KBM-7 (cell line): ENCODE measurements around the gene MMP14.
"Not testable (repeated sequence)": the region's sequence is repeated elsewhere in the genome, so short reads cannot be mapped to it uniquely, and the experiment has no call there.

Experiments
- DNase-seq: peaks from one replicate; pipeline ENCODE4 v3.0.0-alpha.2; 2015
- in situ Hi-C: fragments of 300-500 bp; cut with MboI; formaldehyde crosslinking; loops from 2 replicates; pipeline ENCODE4 v1.14.3; 2020; ENCODE audit warnings: low sequenced_read_pairs, low pct_unique_long_range_greater_than_20kb, mixed read lengths

Gene MMP14

DNA sequence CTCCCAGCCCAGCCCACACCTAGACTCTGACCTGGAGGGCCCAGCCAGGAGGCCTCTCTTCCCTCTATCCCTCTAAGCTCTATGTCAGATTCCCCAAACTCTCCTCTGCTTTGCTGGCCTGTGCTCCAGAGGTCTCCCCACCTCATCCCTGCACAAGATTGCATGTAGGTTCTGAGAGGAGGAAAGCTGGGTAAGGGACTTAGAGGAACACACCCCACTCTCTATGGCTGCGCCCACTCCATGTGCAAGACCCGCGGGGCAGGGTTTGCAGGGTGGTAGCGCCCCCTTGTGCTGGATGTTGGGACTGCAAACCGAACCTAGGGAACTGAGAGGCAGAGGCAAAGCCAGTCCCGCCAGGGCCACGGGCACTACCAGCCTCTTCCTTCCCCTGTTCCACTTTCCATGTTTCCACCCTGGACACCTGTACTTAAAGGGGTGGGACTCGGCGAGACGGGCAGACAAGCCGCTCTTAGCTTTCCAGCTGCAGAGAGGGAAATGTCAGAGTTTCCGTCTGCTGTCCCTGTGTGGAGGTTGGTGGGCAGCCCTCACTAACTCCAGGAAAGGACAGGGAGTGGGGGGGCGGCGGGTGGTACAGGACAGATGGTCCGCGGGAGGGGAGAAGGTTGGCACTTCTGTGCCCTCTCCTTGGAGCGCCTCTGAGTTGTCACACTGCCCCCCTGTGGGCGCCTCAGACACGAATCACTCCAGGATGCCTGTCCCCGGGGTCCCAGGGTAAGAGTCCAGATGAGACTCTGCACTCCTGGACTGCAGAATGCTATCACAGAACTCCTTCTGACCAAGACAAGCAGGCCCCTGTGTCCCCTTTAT is 16.8 kb downstream of the MMP14 start:
- DNase-seq, result peak; percentile 93
- in situ Hi-C loops, result no loop called here

DNA sequence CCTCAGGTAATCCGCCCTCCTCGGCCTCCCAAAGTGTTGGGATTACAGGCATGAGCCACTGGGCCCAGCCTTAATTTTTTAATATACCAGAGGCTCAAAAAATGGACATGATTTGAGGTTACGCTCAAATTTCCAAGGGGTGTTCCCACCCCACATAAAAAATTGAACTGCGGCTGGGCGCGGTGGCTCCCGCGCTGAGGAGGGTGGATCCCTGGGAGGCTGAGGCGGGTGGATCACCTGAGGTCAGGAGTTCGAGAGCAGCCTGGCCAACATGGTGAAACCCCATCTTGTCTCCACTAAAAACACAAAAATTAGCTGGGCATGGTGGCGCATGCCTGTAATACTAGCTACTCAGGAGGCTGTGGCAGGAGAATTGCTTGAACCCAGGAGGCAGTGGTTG is 17.9 kb downstream of the MMP14 start:
- DNase-seq, in situ Hi-C loops: not testable (repeated sequence)

DNA sequence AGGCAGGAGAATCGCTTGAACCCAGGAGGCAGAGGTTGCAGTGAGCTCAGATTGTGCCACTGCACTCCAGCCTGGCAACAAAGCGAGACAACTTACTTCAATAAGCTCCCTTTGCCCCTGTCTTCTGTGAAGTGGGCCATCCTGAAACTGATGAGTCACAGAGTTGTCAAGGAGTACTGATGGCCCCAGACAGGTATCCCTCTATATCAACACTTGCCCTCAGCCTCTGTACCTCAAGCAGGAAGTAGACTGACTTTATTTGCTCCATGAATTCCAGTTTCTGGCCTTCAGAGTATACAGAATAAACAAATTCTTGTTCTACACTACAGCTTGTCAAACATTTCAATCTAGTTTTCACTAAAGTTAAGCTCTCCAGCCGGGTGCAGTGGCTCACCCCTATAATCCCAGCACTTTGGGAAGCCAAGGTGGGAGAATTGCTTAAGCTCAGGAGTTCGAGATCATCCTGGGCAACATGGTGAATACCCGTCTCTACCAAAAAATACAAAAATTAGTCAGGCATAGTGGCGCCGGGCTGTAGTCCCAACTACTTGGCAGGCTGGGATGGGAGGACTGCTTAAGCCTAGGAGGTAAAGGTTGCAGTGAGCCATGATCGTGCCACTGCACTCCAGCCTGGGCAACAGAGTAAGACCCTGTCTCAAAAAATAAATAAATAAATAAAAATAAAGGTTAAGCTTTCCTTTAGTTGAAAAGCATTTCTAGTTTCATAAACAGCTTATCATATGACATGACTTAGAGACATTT is 18.8 kb downstream of the MMP14 start:
- in situ Hi-C loops, result no loop called here
- DNase-seq, result no peak

DNA sequence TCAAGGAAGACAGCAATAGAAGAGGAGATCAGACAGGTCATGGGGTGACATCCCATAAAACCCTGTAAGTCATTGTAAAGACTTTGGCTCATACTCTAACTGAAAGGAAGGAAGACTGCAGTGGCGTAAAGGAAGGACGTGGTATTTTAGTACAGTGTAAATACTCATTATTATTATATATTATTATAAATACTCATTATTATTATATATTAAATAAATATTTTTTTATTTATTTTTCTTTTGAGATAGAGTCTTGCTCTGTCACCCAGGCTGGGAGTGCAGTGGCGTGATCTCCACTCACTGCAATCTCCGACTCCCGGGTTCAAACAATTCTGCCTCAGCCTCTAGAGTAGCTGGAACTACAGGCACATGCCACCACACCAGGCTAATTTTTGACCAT is 20.0 kb downstream of the MMP14 start:
- in situ Hi-C loops, result no loop called here

DNA sequence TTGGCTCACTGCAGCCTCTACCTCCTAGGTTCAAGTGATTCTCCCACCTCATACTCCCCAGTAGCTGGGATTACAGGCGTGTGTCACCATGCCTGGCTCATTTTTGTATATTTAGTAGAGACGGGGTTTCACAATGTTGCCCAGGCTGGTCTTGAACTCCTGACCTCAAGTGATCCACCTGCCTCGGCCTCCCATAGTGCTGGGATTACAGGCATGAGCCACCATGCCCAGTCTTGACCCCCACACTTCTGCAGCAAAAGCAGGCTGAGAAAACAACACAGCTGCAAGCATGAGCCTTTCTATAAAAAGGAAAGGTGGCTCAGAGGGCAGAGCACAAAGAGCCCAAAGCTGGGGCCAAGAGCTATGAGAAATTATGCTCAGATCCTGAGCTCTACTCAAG is 24.0 kb downstream of the MMP14 start:
- in situ Hi-C loops, DNase-seq: not testable (repeated sequence)

More for the DNA sequence above, 20.0 kb downstream of the MMP14 start:
- DNase-seq, result no peak

DNA sequence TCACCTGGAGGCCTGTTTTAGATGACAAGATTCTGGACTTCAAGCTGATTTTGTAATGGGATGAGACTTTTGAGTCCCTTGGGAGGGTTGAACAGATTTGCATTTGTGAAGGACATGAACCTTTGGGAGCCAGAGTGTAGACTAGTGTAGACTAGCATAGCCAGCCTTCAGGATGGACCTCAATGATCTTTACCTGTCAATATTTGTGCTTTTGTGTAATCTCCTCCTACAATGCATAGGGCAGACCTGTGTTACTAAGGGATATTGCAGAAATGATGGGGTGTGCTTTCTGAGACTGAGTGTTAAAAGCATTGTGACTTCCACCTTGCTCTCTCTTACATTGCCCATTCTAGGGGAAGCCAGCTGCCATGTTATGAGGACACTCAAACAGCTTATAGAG is 25.3 kb downstream of the MMP14 start:
- no peak for DNase-seq
- in situ Hi-C loops, result no loop called here

DNA sequence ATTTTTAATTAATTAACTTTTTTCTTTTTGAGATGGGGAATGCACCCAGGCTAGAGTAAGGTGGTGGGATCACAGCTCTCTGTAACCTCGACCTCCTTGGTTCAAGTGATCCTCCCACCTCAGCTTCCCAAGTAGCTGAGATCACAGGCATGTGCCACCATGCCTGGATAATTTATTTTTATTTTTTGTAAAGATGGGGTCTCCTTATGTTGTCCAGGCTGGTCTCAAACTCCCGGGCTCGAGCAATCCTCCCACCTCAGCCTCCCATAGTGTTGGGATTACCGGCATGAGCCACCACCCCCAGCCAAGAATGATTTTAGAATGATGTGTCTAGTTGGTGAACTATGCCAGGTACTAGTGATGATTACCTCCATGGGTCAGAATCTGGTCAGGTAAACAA is 28.6 kb downstream of the MMP14 start:
- in situ Hi-C loops, result no loop called here
- no peak for DNase-seq

DNA sequence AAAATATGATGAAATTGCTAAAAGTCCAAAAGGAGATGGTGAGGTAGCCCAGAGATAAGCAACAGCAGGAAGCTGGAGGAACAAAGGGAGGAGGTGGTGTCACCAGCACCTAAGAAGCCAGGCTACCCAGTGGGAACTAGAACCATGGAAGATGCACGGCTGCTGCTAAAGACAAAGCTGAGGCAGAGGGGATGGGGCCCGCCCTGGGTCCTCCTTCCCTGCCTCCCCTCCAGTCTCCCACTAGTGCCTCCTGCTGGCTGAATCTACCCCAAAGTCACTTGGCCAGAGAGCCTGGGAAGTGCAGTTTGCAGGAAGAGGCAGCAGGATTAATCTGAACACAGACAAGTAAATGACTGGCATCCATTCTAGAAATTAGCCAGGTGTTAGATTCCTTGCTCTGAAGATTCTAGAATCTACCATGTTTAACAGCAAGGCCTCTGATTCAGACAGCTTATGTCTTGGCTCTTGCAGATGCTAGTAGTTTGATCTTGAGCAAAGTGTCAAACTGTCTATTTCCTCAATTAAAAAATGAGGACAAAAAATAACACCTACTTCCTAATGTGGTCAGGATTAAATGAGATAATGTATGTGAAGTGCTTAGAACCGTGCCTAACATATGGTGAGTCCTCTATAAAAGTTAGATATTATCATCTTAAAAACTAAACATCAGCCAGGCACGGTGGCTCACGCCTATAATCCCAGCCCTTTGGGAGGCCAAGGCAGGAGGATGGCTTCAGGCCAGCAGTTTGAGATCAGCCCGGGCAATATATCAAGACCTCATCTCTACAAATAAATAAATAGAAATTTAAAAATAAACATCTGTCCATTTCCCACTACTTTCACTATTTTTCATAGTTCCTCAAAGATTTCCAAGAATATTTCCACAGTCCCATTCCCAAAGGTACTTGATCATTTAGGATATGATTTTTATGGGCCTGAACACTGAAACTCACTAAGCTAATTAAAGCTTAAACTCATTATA is 29.3 kb downstream of the MMP14 start:
- in situ Hi-C loops, result no loop called here
- peak; percentile 55 for DNase-seq

DNA sequence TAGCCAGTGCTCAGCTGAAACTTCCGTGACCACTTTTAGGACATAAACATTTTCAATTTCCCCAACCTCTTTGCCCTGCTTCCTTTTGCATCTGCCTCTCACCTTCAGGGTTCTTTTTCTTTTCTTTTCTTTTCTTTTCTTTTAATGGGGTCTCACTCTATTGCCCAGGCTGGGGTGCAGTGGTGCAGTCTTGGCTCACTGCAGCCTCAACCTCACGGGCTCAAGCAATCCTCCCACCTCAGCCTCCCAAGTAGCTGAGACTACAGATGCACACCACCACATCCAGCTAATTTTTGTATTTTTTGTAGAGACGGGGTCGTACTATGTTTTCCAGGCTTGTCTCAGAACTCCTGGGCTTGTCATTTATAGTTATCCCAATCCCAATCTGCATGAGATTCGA is 30.5 kb downstream of the MMP14 start:
- in situ Hi-C loops, result no loop called here
- no peak for DNase-seq

DNA sequence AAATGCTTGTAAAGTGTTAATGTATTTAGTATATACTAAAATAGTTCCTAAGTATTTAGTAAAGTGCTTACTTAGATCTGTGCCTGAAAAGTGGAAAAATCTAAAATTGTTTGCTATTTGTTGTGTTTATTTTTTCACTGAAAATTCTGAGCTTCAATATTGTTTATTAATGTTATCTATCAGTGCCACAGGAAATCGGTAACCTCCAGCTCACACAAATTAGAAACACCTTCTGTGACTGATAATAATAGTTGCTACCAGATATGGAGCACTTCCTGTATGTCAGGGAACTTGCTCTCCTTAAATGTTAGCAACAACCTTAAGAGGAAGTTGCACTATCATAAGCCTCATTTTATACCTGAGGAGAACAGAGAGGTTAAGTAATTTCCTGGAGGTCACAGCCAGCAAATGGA is 34.4 kb downstream of the MMP14 start:
- in situ Hi-C loops, result no loop called here
- peak; percentile 70 for DNase-seq

DNA sequence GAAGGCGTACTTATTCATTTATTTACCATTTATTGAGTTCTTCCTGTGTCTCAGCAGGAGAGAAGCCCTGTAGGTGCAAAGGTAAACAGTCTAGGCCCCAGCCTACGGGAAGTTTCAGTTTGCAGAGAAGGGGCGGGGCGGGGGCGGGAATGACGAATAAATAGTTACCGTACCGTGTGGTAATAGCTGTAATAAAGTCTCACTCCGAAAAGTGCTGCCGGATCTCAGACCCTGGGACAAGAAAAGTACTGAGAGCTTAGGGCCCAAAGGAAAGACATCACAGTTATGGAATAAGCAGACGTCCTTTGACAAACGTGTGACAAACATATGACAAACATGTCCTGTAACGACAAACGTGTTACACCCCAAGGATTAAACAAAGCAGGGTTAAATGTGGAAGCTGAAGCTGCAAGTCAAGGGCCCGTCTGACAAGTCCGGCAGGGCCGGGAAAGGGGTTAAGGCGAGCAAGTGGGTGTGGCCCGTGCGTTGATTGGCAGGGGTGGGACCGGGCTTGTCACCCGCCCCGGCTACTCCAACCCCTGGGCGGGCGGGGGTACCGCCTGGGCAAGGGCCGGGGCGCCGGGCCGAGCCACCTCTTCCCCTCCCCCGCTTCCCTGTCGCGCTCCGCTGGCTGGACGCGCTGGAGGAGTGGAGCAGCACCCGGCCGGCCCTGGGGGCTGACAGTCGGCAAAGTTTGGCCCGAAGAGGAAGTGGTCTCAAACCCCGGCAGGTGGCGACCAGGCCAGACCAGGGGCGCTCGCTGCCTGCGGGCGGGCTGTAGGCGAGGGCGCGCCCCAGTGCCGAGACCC is 35.0 kb downstream of the MMP14 start, which contains the start of gene LRP10:
Gene LRP10, plus strand, starts transcription at position 517 of the 809 bp plus-strand sequence. CDS start 564 bp downstream, outside the sequence.
- DNase-seq, result peak; percentile 94
- in situ Hi-C loops, result no loop called here

DNA sequence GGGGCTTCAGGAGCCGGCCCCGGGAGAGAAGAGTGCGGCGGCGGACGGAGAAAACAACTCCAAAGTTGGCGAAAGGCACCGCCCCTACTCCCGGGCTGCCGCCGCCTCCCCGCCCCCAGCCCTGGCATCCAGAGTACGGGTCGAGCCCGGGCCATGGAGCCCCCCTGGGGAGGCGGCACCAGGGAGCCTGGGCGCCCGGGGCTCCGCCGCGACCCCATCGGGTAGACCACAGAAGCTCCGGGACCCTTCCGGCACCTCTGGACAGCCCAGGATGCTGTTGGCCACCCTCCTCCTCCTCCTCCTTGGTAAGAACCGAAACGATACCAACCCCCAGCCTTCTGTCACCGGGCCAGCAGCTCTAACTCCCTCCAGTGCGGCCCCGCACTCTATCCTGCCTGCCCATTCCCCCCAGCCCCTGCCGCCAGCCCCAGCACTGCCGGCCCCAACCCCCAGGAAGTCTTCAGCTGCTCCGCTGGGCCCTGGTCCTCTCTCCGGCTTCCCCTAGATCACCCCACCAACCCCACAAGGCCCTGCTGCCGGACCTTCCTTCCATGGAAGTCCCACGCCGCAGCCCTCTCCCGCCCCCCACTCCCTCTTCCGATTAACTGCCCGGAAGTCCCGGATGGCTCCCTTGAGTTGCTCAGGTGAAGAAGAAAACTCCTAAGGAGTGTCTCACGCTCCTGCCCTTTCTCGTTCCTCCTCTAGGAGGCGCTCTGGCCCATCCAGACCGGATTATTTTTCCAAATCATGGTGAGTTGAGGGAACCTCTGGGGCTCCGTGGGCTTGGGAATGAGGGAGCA is 35.8 kb downstream of the MMP14 start:
- in situ Hi-C loops, result no loop called here
- peak; percentile 83 for DNase-seq

DNA sequence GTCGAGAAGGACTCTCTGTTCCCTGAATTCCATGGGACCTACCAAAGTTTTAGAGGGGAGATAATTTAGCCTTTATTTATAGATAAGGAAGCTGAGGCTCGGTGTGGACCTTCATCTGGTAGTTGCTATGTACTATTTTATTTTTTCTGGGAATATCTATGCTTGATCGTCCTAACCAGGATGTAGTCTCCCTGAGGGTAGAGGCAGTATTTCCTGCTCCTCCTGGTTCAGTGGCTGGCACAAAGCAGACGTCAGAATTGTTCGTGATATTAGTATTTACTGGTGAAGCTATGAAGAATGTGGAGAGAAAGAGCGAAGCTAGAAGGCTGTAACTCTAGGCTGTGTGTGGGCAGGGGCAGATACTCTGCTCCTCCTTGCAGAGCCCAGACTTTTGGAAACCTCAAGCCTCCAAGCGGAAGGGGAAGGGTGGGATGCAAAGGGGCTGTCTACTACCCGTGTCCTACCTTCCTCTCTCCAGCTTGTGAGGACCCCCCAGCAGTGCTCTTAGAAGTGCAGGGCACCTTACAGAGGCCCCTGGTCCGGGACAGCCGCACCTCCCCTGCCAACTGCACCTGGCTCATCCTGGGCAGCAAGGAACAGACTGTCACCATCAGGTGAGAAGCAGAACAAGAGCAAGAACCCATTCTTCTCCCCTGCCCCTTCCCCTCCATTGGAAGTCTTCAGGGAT is 36.6 kb downstream of the MMP14 start:
- in situ Hi-C loops, result no loop called here
- DNase-seq, result no peak

DNA sequence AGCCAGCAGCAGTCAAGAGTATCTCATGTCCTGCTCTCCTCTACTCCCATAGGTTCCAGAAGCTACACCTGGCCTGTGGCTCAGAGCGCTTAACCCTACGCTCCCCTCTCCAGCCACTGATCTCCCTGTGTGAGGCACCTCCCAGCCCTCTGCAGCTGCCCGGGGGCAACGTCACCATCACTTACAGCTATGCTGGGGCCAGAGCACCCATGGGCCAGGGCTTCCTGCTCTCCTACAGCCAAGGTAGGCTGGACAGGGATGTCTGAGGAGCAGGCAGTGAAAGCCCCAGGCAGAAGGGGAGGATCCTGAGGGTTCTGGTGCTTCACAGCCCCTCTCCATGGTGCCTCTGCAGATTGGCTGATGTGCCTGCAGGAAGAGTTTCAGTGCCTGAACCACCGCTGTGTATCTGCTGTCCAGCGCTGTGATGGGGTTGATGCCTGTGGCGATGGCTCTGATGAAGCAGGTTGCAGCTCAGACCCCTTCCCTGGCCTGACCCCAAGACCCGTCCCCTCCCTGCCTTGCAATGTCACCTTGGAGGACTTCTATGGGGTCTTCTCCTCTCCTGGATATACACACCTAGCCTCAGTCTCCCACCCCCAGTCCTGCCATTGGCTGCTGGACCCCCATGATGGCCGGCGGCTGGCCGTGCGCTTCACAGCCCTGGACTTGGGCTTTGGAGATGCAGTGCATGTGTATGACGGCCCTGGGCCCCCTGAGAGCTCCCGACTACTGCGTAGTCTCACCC is 38.8 kb downstream of the MMP14 start:
- in situ Hi-C loops, result no loop called here
- DNase-seq, result no peak

DNA sequence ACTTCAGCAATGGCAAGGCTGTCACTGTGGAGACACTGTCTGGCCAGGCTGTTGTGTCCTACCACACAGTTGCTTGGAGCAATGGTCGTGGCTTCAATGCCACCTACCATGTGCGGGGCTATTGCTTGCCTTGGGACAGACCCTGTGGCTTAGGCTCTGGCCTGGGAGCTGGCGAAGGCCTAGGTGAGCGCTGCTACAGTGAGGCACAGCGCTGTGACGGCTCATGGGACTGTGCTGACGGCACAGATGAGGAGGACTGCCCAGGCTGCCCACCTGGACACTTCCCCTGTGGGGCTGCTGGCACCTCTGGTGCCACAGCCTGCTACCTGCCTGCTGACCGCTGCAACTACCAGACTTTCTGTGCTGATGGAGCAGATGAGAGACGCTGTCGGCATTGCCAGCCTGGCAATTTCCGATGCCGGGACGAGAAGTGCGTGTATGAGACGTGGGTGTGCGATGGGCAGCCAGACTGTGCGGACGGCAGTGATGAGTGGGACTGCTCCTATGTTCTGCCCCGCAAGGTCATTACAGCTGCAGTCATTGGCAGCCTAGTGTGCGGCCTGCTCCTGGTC is 39.4 kb downstream of the MMP14 start:
- no peak for DNase-seq
- in situ Hi-C loops, result no loop called here

DNA sequence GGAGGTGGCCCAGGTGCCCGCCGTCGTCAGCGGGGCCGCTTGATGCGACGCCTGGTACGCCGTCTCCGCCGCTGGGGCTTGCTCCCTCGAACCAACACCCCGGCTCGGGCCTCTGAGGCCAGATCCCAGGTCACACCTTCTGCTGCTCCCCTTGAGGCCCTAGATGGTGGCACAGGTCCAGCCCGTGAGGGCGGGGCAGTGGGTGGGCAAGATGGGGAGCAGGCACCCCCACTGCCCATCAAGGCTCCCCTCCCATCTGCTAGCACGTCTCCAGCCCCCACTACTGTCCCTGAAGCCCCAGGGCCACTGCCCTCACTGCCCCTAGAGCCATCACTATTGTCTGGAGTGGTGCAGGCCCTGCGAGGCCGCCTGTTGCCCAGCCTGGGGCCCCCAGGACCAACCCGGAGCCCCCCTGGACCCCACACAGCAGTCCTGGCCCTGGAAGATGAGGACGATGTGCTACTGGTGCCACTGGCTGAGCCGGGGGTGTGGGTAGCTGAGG is 40.7 kb downstream of the MMP14 start:
- no peak for DNase-seq
- in situ Hi-C loops, result no loop called here
